Measurements from ENCODE around the gene PCNX1.

GRCh38 chr14:71076462-71077092, 169.3 kb downstream of the PCNX1 start:
- TF ChIP-seq POLR2AphosphoS5 (IDR thresholded peaks at IDR 0.05; ENCODE audit: low read depth, low read length) (no peak), REST (IDR thresholded peaks at IDR 0.05; ENCODE audit: insufficient read depth in 1 of 2, low read depth in 2 of 2, low read length in 2 of 2) (no peak), TAF1 (IDR thresholded peaks at IDR 0.05; ENCODE audit: borderline replicate concordance, insufficient read depth, low read length) (no peak), SIN3A (IDR thresholded peaks at IDR 0.05; ENCODE audit: borderline replicate concordance, insufficient read depth, low read length) (no peak), FOXP2 (optimal IDR thresholded peaks at IDR 0.05; ENCODE audit: borderline replicate concordance, extremely low read depth, extremely low read length, insufficient read depth) (no peak)

Measured in PFSK-1 (cell line).